OCI-LY1 (cell line): ENCODE results near the gene PACSIN1.

ENCODE experiments used
- H2AFZ ChIP-seq: fragments of 200-600 bp; sonication (generic), shearing (Covaris generic); 2 replicates; pipeline ENCODE4 v1.6.0; 2014; ENCODE audit warnings: antibody characterized with exemption, mild to moderate bottlenecking, low read length
- H3F3A ChIP-seq: fragments of 200-600 bp; sonication (generic), shearing (Covaris generic); 2 replicates; pipeline ENCODE4 v1.6.0; 2014; ENCODE audit warnings: mild to moderate bottlenecking, antibody characterized with exemption, low read length, moderate library complexity; ENCODE audit not compliant: insufficient read depth
- H3K27ac ChIP-seq: fragments of 200-600 bp; sonication (generic); 2 replicates; pipeline ENCODE4 v1.5.1; 2014; ENCODE audit warnings: low read length, mixed run types, mild to moderate bottlenecking, low read depth; ENCODE audit not compliant: poor library complexity, severe bottlenecking
- H3K27me3 ChIP-seq: fragments of 200-600 bp; sonication (generic); 2 replicates; pipeline ENCODE4 v1.6.0; 2014; ENCODE audit warnings: antibody characterized with exemption, mild to moderate bottlenecking, low read length, moderate library complexity; ENCODE audit not compliant: insufficient read depth
- H3K36me3 ChIP-seq: fragments of 200-600 bp; sonication (generic); 2 replicates; pipeline ENCODE4 v1.6.1; 2014; ENCODE audit warnings: mild to moderate bottlenecking, antibody characterized with exemption, low read length, moderate library complexity, mixed read lengths; ENCODE audit not compliant: insufficient read depth
- H3K4me1 ChIP-seq: fragments of 200-600 bp; sonication (generic); 2 replicates; pipeline ENCODE4 v1.5.1; 2014; ENCODE audit warnings: mild to moderate bottlenecking, low read length, moderate library complexity; ENCODE audit not compliant: insufficient read depth, severe bottlenecking
- H3K4me2 ChIP-seq: fragments of 200-600 bp; sonication (generic), shearing (Covaris generic); 2 replicates; pipeline ENCODE4 v1.6.1; 2014; ENCODE audit warnings: low read length
- H3K4me3 ChIP-seq: fragments of 200-600 bp; sonication (generic); 2 replicates; pipeline ENCODE4 v1.5.1; 2014; ENCODE audit warnings: low read length, low read depth, mild to moderate bottlenecking, mixed read lengths; ENCODE audit not compliant: poor library complexity, severe bottlenecking
- H3K79me2 ChIP-seq: fragments of 200-600 bp; shearing (Covaris generic); 2 replicates; pipeline ENCODE4 v1.6.1; 2016; ENCODE audit warnings: mixed run types, low read length, mixed read lengths; ENCODE audit not compliant: insufficient read depth
- H3K9ac ChIP-seq: fragments of 200-600 bp; sonication (generic), shearing (Covaris generic); 2 replicates; pipeline ENCODE4 v1.6.1; 2014; ENCODE audit warnings: mild to moderate bottlenecking, low read length, mixed read lengths
- H3K9me2 ChIP-seq: fragments of 200-600 bp; sonication (generic), shearing (Covaris generic); 2 replicates; pipeline ENCODE4 v1.6.1; 2014; ENCODE audit warnings: low read depth, mild to moderate bottlenecking, low read length, mixed read lengths
- H3K9me3 ChIP-seq: fragments of 200-600 bp; shearing (Covaris generic); 2 replicates; pipeline ENCODE4 v1.6.1; 2014; ENCODE audit warnings: low read length, mixed read lengths
- H4K20me1 ChIP-seq: fragments of 200-600 bp; sonication (generic), shearing (Covaris generic); 2 replicates; pipeline ENCODE4 v1.6.0; 2016; ENCODE audit warnings: mild to moderate bottlenecking, low read length; ENCODE audit not compliant: insufficient read depth
- CTCF ChIP-seq: fragments of 200-600 bp; sonication (generic), shearing (Covaris generic); IDR thresholded peaks from 2 replicates; pipeline ENCODE4 v1.5.1; 2017; ENCODE audit warnings: mild to moderate bottlenecking, antibody characterized with exemption, low read length, moderate library complexity, mixed read lengths
- EZH2 ChIP-seq: fragments of 200-600 bp; sonication (generic), shearing (Covaris generic); IDR thresholded peaks from 2 replicates; pipeline ENCODE4 v1.8.0; 2017; ENCODE audit warnings: borderline replicate concordance, mixed run types, mild to moderate bottlenecking, antibody characterized with exemption, low read length, moderate library complexity, mixed read lengths

The PACSIN1 gene

GRCh38 chr6:34447910-34448309, 18.0 kb upstream of the PACSIN1 start:
- Histone ChIP-seq H3K9me3 (0 out of 2 replicates have a peak, but pooled peaks cover 3% of the 10 kb centered on the region), H3K27ac (no peak overlapping the region), H3K9ac (no peak overlapping the region), H3F3A (no peaks in the 10 kb centered on the region), H3K4me3 (no peak overlapping the region), H3K4me2 (no peak overlapping the region), H3K36me3 (no peaks in the 10 kb centered on the region; the same call in 1 of the 2 replicates), H2AFZ (no peak overlapping the region), H3K79me2 (no peaks in the 10 kb centered on the region), H3K9me2 (no peaks in the 10 kb centered on the region), H4K20me1 (no peaks in the 10 kb centered on the region), H3K4me1 (no peaks in the 10 kb centered on the region), H3K27me3 (peaks cover 16% of the 10 kb centered on the region)
- TF ChIP-seq CTCF (no peak), EZH2 (no peak)

DNA sequence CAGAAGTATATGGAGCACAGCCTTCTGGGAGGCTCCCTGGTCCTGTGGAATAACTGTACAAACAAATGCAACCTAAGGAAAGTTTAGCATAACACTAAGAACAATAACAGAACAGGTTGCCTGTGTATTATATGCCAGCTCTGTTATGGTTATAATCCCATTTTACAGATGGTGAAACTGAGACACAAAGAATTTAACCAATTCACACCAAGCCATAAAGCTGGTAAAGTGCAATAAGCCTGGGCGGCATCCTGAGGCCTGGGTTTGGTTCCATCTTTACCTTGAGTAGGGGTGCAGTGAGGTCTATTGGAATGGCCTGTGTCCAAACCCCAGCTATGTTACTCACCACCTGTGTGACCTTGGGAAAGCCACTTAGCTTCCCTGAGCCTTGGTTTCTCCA, 14.7 kb upstream of the PACSIN1 start:
- Histone ChIP-seq H2AFZ (no peak overlapping the region), H3K79me2 (no peaks in the 10 kb centered on the region), H3K27ac (no peak overlapping the region), H3K4me1 (no peaks in the 10 kb centered on the region), H3K27me3 (peaks cover 19% of the 10 kb centered on the region), H3K36me3 (no peaks in the 10 kb centered on the region; the same call in 1 of the 2 replicates), H3K4me3 (no peak overlapping the region), H3K9ac (no peak overlapping the region), H3K9me2 (no peaks in the 10 kb centered on the region), H3F3A (no peaks in the 10 kb centered on the region), H4K20me1 (no peaks in the 10 kb centered on the region), H3K9me3 (0 out of 2 replicates have a peak, but pooled peaks cover 3% of the 10 kb centered on the region), H3K4me2 (no peak overlapping the region)
- no peak for TF ChIP-seq CTCF
- TF ChIP-seq EZH2, result no peak

- Histone ChIP-seq H3K27me3 (peaks cover 18% of the 10 kb centered on the region; the same call in 1 of the 2 replicates), H3K27ac (no peak overlapping the region), H3K79me2 (no peaks in the 10 kb centered on the region), H3K9me2 (no peaks in the 10 kb centered on the region), H4K20me1 (no peaks in the 10 kb centered on the region), H3K36me3 (no peaks in the 10 kb centered on the region; the same call in 1 of the 2 replicates), H3K4me2 (no peak overlapping the region), H2AFZ (no peak overlapping the region), H3K4me3 (no peak overlapping the region), H3K9ac (no peak overlapping the region), H3K4me1 (no peaks in the 10 kb centered on the region), H3K9me3 (0 out of 2 replicates have a peak, but pooled peaks cover 3% of the 10 kb centered on the region), H3F3A (no peaks in the 10 kb centered on the region)
- TF ChIP-seq CTCF (no peak), EZH2 (no peak)
Observed at GRCh38 chr6:34455831-34456230, 10.0 kb upstream of the PACSIN1 start.
